ENCODE results near the gene IGF1R. TPM values are rescaled to one million over a fixed set of nuclear protein-coding genes. Genes with fewer than 3 reads are reported as not detected.
A peak's percentile ranks its signal among the peaks of the same experiment; 100 is the strongest.

The IGF1R gene
- polyA plus RNA-seq, 1 experiment = 21.6 TPM

- no peak overlapping the region for H3K4me3 ChIP-seq (ENCODE audit: low read depth, low read length)
- POLR2A ChIA-PET = no interaction called here
Measured at GRCh38 chr15:98724494-98724893, 76.2 kb downstream of the IGF1R start.

DNA sequence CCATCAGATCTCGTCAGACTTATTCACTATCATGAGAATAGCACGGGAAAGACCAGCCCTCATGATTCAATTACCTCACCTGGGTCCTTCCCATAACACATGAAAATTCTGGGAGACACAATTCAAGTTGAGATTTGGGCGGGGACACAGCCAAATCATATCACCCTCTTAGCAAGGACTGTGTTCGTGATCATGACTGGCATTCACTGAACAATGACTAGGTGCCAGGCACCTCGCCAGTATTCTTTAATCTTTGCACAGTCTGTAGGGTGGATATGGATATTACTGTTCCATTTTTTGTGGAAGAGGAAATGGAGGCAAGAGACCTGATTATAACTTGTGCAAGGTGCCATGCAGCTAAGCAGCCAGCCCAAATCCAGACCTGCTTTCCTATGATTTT lies 77.5 kb downstream of the IGF1R start:
- ChIA-PET CTCF (no interaction called here), POLR2A (interaction anchor here (0.6 kb wide), 1 partner anchor 258 kb away, joined by 3 read pairs; no protein-coding TSS in a partner anchor)
- no peak for DNase-seq (ENCODE audit: low read depth, low spot score)
- Histone ChIP-seq H3K27ac (ENCODE audit: low read depth, low read length) (no peak overlapping the region), H3K27me3 (ENCODE audit: control insufficient read depth, insufficient read depth, low read length) (no peaks in the 10 kb centered on the region), H3K4me3 (ENCODE audit: low read depth, low read length) (no peak overlapping the region), H3K9me3 (ENCODE audit: control insufficient read depth, insufficient read depth, low read length) (no peaks in the 10 kb centered on the region)
- TF ChIP-seq, protein P1, sequence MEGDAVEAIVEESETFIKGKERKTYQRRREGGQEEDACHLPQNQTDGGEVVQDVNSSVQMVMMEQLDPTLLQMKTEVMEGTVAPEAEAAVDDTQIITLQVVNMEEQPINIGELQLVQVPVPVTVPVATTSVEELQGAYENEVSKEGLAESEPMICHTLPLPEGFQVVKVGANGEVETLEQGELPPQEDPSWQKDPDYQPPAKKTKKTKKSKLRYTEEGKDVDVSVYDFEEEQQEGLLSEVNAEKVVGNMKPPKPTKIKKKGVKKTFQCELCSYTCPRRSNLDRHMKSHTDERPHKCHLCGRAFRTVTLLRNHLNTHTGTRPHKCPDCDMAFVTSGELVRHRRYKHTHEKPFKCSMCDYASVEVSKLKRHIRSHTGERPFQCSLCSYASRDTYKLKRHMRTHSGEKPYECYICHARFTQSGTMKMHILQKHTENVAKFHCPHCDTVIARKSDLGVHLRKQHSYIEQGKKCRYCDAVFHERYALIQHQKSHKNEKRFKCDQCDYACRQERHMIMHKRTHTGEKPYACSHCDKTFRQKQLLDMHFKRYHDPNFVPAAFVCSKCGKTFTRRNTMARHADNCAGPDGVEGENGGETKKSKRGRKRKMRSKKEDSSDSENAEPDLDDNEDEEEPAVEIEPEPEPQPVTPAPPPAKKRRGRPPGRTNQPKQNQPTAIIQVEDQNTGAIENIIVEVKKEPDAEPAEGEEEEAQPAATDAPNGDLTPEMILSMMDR (IDR thresholded peaks at IDR 0.05; ENCODE audit: low read depth, low read length) = no peak

More at GRCh38 chr15:98724494-98724893, 76.2 kb downstream of the IGF1R start:
- CTCF ChIA-PET = interaction anchor here (1.8 kb wide), 1 partner anchor 55 kb away, joined by 6 read pairs; no protein-coding TSS in a partner anchor
- no peaks in the 10 kb centered on the region for H3K27me3 ChIP-seq (ENCODE audit: control insufficient read depth, insufficient read depth, low read length)
- no peak overlapping the region for H3K27ac ChIP-seq (ENCODE audit: low read depth, low read length)
- H3K9me3 ChIP-seq (ENCODE audit: control insufficient read depth, insufficient read depth, low read length) = no peaks in the 10 kb centered on the region
- no peak for DNase-seq (ENCODE audit: low read depth, low spot score)
- TF ChIP-seq, protein P1 (IDR thresholded peaks at IDR 0.05; ENCODE audit: low read depth, low read length) = no peak

DNA sequence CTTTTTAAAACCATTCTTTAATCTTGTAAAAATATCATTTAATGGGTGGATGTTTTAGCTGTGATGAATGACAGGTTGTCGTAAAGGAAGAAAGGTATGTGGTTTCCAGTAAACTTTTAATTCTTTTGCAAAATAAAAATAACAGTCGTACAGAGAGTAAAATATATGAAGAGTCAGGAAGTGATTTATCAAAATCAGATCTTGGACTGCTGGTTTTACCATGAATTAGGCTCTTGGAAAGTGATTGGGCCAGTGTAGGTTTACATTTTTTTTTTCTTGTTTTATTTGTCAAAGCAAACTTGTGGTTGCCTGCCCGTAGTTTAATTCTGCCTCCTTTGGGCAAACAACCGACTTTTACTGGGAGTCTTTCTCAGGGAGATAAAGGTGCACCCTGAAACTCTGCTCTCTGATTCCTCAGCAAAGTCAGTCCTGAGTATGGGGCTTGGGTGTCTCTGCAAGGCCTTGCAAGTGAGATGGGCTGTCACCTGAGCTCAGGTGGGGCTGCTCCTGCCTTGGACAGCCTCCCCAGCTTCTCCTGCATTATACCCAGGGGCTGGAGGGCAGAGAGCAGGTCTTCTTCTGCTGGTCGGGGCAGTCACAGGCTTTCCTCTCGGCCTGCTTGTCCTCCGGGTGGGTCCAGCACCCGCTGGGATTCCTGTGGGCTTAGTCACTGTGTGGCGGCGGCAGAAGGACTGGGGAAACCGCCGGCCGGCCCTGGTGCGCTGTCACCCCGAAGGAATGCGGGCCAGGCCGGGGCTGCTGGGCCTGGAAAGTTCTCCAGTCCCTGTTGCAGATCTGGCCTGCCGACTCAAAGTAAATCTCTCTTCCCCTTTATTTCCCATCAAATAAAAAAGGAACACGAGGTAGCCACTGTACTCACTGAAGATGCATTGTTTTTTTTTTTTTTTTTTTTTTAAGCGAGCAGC lies 79.0 kb downstream of the IGF1R start:
- DNase-seq (ENCODE audit: low read depth, low spot score) = peak; percentile 79
- TF ChIP-seq, protein P1 (IDR thresholded peaks at IDR 0.05; ENCODE audit: low read depth, low read length) = no peak
- ChIA-PET POLR2A (interaction anchor here (0.5 to 1.6 kb wide), 6 partner anchors 8 to 171 kb away, joined by 3 to 9 read pairs (median 4); no protein-coding TSS in a partner anchor), CTCF (interaction anchor here (0.6 to 1.6 kb wide), 5 partner anchors 14 to 208 kb away, joined by 3 to 18 read pairs (median 3); no protein-coding TSS in a partner anchor)
- Histone ChIP-seq H3K9me3 (ENCODE audit: control insufficient read depth, insufficient read depth, low read length) (no peaks in the 10 kb centered on the region), H3K27me3 (ENCODE audit: control insufficient read depth, insufficient read depth, low read length) (no peaks in the 10 kb centered on the region), H3K4me3 (ENCODE audit: low read depth, low read length) (peak overlapping the region; percentile 37), H3K27ac (ENCODE audit: low read depth, low read length) (peak overlapping the region; percentile 95)

- no peaks in the 10 kb centered on the region for H3K27me3 ChIP-seq (ENCODE audit: control insufficient read depth, insufficient read depth, low read length)
- ChIA-PET CTCF (interaction anchor here (0.6 to 1.6 kb wide), 6 partner anchors 13 to 209 kb away, joined by 3 to 18 read pairs (median 3); no protein-coding TSS in a partner anchor), POLR2A (interaction anchor here (0.6 to 1.6 kb wide), 4 partner anchors 9 to 170 kb away, joined by 3 to 9 read pairs (median 4); no protein-coding TSS in a partner anchor)
- DNase-seq (ENCODE audit: low read depth, low spot score) = no peak
- H3K9me3 ChIP-seq (ENCODE audit: control insufficient read depth, insufficient read depth, low read length) = no peaks in the 10 kb centered on the region
- TF ChIP-seq, protein P1 (IDR thresholded peaks at IDR 0.05; ENCODE audit: low read depth, low read length) = no peak
- H3K4me3 ChIP-seq (ENCODE audit: low read depth, low read length) = peak overlapping the region; percentile 22; the same call in 1 of the 2 replicates
- peak overlapping the region; percentile 95 for H3K27ac ChIP-seq (ENCODE audit: low read depth, low read length)
Measured at GRCh38 chr15:98728082-98728810, 79.9 kb downstream of the IGF1R start.

Data from AG04450 (cell line).